H1 (cell line): Measurements from ENCODE around the gene RPUSD3. TPM values are rescaled to one million over a fixed set of nuclear protein-coding genes. Genes with fewer than 3 reads are reported as not detected.
"Not testable (repeated sequence)": the region's sequence is repeated elsewhere in the genome, so short reads cannot be mapped to it uniquely, and the experiment has no call there.

Experiments
- CTCF ChIA-PET: fragments of 300-600 bp; sonication (Branson Sonifier 250); formaldehyde crosslinking; loops from one replicate; lab custom pipeline; 2021; ENCODE audit not compliant: partially characterized antibody; lab: Charles Lee
- POLR2A ChIA-PET: fragments of 300-600 bp; sonication (Branson Sonifier 250); formaldehyde crosslinking; loops from one replicate; lab custom pipeline; 2021; ENCODE audit warnings: inconsistent platforms; ENCODE audit not compliant: partially characterized antibody; lab: Charles Lee
- DNase-seq, 2 experiments: peaks; one replicate each; pipeline versions ENCODE4 v3.0.0 to v3.0.0-alpha.2; 2010 to 2022; ENCODE audit warnings: low spot score in 2 of 2, low read depth in 1 of 2, mixed read lengths in 1 of 2
- FAIRE-seq: peaks from 2 replicates; lab custom pipeline; 2011; peaks lifted over from hg19 to GRCh38; lab: Jason Lieb, UNC
- H2AFZ ChIP-seq: 2 replicates; pipeline ENCODE4 v1.8.1; 2012; ENCODE audit warnings: low read length, inconsistent platforms
- H2AK5ac ChIP-seq: 2 replicates; pipeline ENCODE4 v1.6.1; 2013; ENCODE audit warnings: low read depth, low read length
- H2BK120ac ChIP-seq: replicated peaks from 2 replicates; pipeline ENCODE3; 2013; ENCODE audit warnings: low read depth, low read length, inconsistent platforms
- H2BK12ac ChIP-seq: 2 replicates; pipeline ENCODE4 v1.6.1; 2013; ENCODE audit warnings: low read depth, low read length
- H2BK15ac ChIP-seq: 2 replicates; pipeline ENCODE4 v1.6.1; 2013; ENCODE audit warnings: low read length
- H2BK20ac ChIP-seq: 2 replicates; pipeline ENCODE4 v1.6.1; 2013; ENCODE audit warnings: low read length
- H2BK5ac ChIP-seq: 2 replicates; pipeline ENCODE4 v1.6.1; 2013; ENCODE audit warnings: low read depth, low read length
- H3K14ac ChIP-seq: 2 replicates; pipeline ENCODE4 v1.6.1; 2013; ENCODE audit warnings: inconsistent platforms; ENCODE audit not compliant: insufficient read length
- H3K18ac ChIP-seq: 2 replicates; pipeline ENCODE4 v1.6.1; 2013; ENCODE audit warnings: low read length; ENCODE audit errors: extremely low read depth
- H3K23ac ChIP-seq: 2 replicates; pipeline ENCODE4 v1.6.1; 2013; ENCODE audit warnings: inconsistent platforms; ENCODE audit not compliant: insufficient read length
- H3K23me2 ChIP-seq: 2 replicates; pipeline ENCODE4 v1.6.1; 2013; ENCODE audit warnings: low read depth, low read length
- H3K27ac ChIP-seq: 2 replicates; pipeline ENCODE4 v1.6.1; 2011; ENCODE audit warnings: low read depth, low read length, inconsistent platforms
- H3K27me3 ChIP-seq, 4 experiments: replicated peaks in 1 of 4; 1 replicate in 1 of 4; 2 replicates in 3 of 4; pipeline versions ENCODE4 v1.6.1 to v1.8.1; 2011 to 2013; ENCODE audit warnings: low read length in 3 of 4, mild to moderate bottlenecking in 3 of 4, inconsistent platforms in 2 of 4, mixed read lengths in 2 of 4, moderate library complexity in 1 of 4; ENCODE audit not compliant: control insufficient read depth in 3 of 4, insufficient read depth in 3 of 4; ENCODE audit errors: extremely low read depth in 1 of 4
- H3K36me3 ChIP-seq, 4 experiments: 2 replicates each; pipeline versions ENCODE4 v1.6.1 to v1.8.1; 2011 to 2013; ENCODE audit warnings: mild to moderate bottlenecking in 4 of 4, low read length in 3 of 4, moderate library complexity in 2 of 4, control low read depth in 1 of 4, inconsistent platforms in 1 of 4; ENCODE audit not compliant: insufficient read depth in 4 of 4, control insufficient read depth in 2 of 4
- H3K4ac ChIP-seq: replicated peaks from 2 replicates; pipeline ENCODE3; 2013; ENCODE audit warnings: low read length, low read depth, mixed read lengths, inconsistent platforms; ENCODE audit not compliant: insufficient read length
- H3K4me1 ChIP-seq, 4 experiments: replicated peaks in 1 of 4; 1 replicate in 1 of 4; 2 replicates in 3 of 4; pipeline versions ENCODE4 v1.6.1 to v1.8.1; 2011 to 2013; ENCODE audit warnings: low read length in 3 of 4, inconsistent platforms in 2 of 4, mixed read lengths in 1 of 4; ENCODE audit not compliant: insufficient read depth in 4 of 4, control insufficient read depth in 3 of 4
- H3K4me2 ChIP-seq, 2 experiments: 2 replicates each; pipeline versions ENCODE4 v1.6.1 to v1.8.1; 2011 to 2013; ENCODE audit warnings: low read depth in 2 of 2, low read length in 2 of 2, control low read depth in 1 of 2, inconsistent platforms in 1 of 2, mild to moderate bottlenecking in 1 of 2; ENCODE audit not compliant: insufficient read depth in 1 of 2
- H3K4me3 ChIP-seq, 4 experiments: fragments of 200-600, 300-600 bp in 1 of 4; sonication (generic), shearing (Covaris generic), sonication (Bioruptor Twin) in 1 of 4; 2 replicates each; pipeline versions ENCODE4 v1.5.1 to v1.8.1; 2011 to 2016; ENCODE audit warnings: low read length in 4 of 4, low read depth in 3 of 4, control low read depth in 2 of 4, inconsistent platforms in 2 of 4, mild to moderate bottlenecking in 2 of 4, mixed read lengths in 1 of 4, moderate library complexity in 1 of 4; ENCODE audit not compliant: insufficient read depth in 2 of 4; ENCODE audit errors: extremely low read depth in 1 of 4
- H3K56ac ChIP-seq: replicated peaks from 2 replicates; pipeline ENCODE3; 2013; ENCODE audit warnings: low read depth, mild to moderate bottlenecking, mixed read lengths, low read length, inconsistent platforms; ENCODE audit not compliant: insufficient read length
- H3K79me1 ChIP-seq: 2 replicates; pipeline ENCODE4 v1.6.1; 2013; ENCODE audit warnings: low read depth, low read length, control low read depth
- H3K79me2 ChIP-seq, 2 experiments: 2 replicates each; pipeline versions ENCODE4 v1.6.1 to v1.8.1; 2012 to 2013; ENCODE audit warnings: low read length in 2 of 2, mild to moderate bottlenecking in 2 of 2, inconsistent platforms in 1 of 2; ENCODE audit not compliant: insufficient read depth in 2 of 2, control insufficient read depth in 1 of 2
- H3K9ac ChIP-seq, 4 experiments: replicated peaks in 1 of 4; 1 replicate in 1 of 4; 2 replicates in 3 of 4; pipeline versions ENCODE4 v1.6.1 to v1.8.1; 2011 to 2013; ENCODE audit warnings: low read depth in 3 of 4, low read length in 3 of 4, control low read depth in 2 of 4, mild to moderate bottlenecking in 2 of 4, moderate library complexity in 2 of 4, inconsistent platforms in 1 of 4; ENCODE audit errors: extremely low read depth in 1 of 4
- H3K9me3 ChIP-seq, 2 experiments: 2 replicates each; pipeline versions ENCODE4 v1.6.1 to v1.8.1; 2012 to 2013; ENCODE audit warnings: mild to moderate bottlenecking in 2 of 2, moderate library complexity in 2 of 2, control low read depth in 1 of 2, inconsistent platforms in 1 of 2, low read depth in 1 of 2, low read length in 1 of 2, mixed read lengths in 1 of 2; ENCODE audit not compliant: insufficient read depth in 2 of 2
- H4K20me1 ChIP-seq, 2 experiments: replicated peaks in 1 of 2; 2 replicates each; pipeline versions ENCODE3 to v1.8.1; 2011 to 2013; ENCODE audit warnings: inconsistent platforms in 2 of 2, low read length in 2 of 2, mild to moderate bottlenecking in 1 of 2; ENCODE audit not compliant: insufficient read depth in 2 of 2, control insufficient read depth in 1 of 2
- H4K5ac ChIP-seq: 2 replicates; pipeline ENCODE4 v1.6.1; 2013; ENCODE audit warnings: low read length, low read depth, mixed read lengths, inconsistent platforms; ENCODE audit not compliant: insufficient read length
- H4K8ac ChIP-seq: 2 replicates; pipeline ENCODE4 v1.8.0; 2013; ENCODE audit warnings: mild to moderate bottlenecking, moderate library complexity, low read length, inconsistent platforms; ENCODE audit not compliant: insufficient read depth; ENCODE audit errors: extremely low read depth
- H4K91ac ChIP-seq: replicated peaks from 2 replicates; pipeline ENCODE3; 2013; ENCODE audit warnings: low read length, mixed read lengths, inconsistent platforms; ENCODE audit not compliant: insufficient read length
- WGBS, 2 experiments: shearing (Covaris generic) in 1 of 2; methylation state at CpG; one replicate each; pipeline versions ENCODE4 v1.1.6 to v1.1.7; 2013 to 2015; ENCODE audit warnings: low lambda C conversion rate in 2 of 2, mixed read lengths in 2 of 2, inconsistent platforms in 1 of 2, low coverage in 1 of 2, missing lambda C conversion rate in 1 of 2; ENCODE audit not compliant: insufficient replicate concordance in 2 of 2, insufficient coverage in 1 of 2, insufficient read length in 1 of 2; ENCODE audit errors: extremely low coverage in 1 of 2, missing lambda C conversion rate in 1 of 2; 5-methylcytosine and 5-hydroxymethylcytosine counted together
- polyA plus RNA-seq, 7 experiments: library from polyadenylated mRNA; depleted of rRNA in 3 of 7; stranded (reverse) in 5 of 7; unstranded in 2 of 7; fragments of >200 nt in 5 of 7; fragments of 200-250 nt in 2 of 7; gene quantifications; 1 replicate in 5 of 7; 2 replicates in 1 of 7; 4 replicates in 1 of 7; pipeline versions ENCODE4 v1.2.1 to v1.2.3, GENCODE V29; 2011 to 2013; ENCODE audit warnings: missing spikeins in 2 of 7, mixed read lengths in 2 of 7
- total RNA-seq: library from RNA; stranded (reverse); fragmentation: NEBNext Ultra II Directional; extraction: Animal tissue kit (Norgen Biotek cat#: 25700); gene quantifications from 2 replicates; pipeline ENCODE4 v1.2.1, GENCODE V29; 2021

RPUSD3 gene
- total and polyA plus RNA-seq, 2 of the 8 experiments (the other 6 are each of a cell fraction or from before 2014, with no cell fraction given), result 68.4 to 154 TPM

- H2AFZ ChIP-seq, H3K23me2 ChIP-seq, H3K9ac ChIP-seq, H2AK5ac ChIP-seq, H4K91ac ChIP-seq, H3K36me3 ChIP-seq, H2BK5ac ChIP-seq, H3K56ac ChIP-seq, H2BK20ac ChIP-seq, DNase-seq, H3K9me3 ChIP-seq, H2BK15ac ChIP-seq, H3K4me1 ChIP-seq, H3K23ac ChIP-seq, H3K79me2 ChIP-seq, H3K27ac ChIP-seq, H4K20me1 ChIP-seq, H4K5ac ChIP-seq, H3K4me2 ChIP-seq, H3K27me3 ChIP-seq, H3K14ac ChIP-seq, H3K4me3 ChIP-seq, H3K18ac ChIP-seq, H3K79me1 ChIP-seq, FAIRE-seq, H2BK12ac ChIP-seq, H2BK120ac ChIP-seq, H3K4ac ChIP-seq: not testable (repeated sequence)
- H4K8ac ChIP-seq, result peak overlapping the region; percentile 51; the same call in 1 of the 2 replicates
- 88% methylated on average over 11 of the region's 11 CpGs; no CpG with 5 or more reads in 1 of the 2 experiments for WGBS, 2 experiments
- CTCF ChIA-PET, result interaction anchor here (0.7 to 1.7 kb wide), 10 partner anchors 20 to 320 kb away, joined by 3 to 4 read pairs (median 4); no protein-coding TSS in a partner anchor
- POLR2A ChIA-PET, result interaction anchor here (0.6 to 0.9 kb wide), 2 partner anchors 37 to 417 kb away, joined by 3 to 5 read pairs; no protein-coding TSS in a partner anchor
Measured at GRCh38 chr3:9854291-9854940, 10.6 kb upstream of the RPUSD3 start.
